ENCODE data around the gene EIF4B.

DNA sequence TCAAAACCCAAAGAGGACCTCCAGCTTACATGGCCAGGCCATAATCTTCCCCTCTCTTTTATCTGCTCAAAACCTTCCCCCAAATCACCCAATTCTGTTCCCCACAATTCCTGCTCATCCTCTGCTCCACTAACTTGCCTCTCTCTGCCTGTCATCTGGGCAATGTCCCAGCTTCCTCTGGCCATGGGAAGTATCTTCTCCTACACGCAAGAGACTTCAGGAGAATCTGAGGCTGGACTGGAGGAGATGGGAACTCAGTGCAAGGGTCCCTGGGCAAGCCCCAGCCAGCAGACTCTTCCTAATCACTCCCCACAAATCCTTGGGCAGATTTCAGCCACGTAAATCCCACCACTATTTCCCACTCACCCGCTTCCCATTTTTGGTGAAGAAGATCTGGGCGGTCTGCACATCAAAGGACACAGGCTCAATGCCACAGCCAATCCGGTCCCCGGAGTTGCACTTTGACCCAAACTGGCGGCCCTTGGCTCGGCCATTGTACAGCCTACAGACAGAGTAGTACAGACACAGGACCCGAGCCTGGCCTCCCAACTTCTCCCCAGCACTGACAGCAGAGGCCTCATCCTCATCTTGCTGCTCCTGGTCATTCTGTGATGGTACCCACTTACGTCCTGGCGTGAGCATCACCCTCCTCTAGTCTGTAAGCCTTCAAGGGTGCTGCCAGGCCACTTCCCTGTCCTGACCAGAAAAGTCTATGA lies 68.2 kb downstream of the EIF4B start:
- TF ChIP-seq, protein P1, sequence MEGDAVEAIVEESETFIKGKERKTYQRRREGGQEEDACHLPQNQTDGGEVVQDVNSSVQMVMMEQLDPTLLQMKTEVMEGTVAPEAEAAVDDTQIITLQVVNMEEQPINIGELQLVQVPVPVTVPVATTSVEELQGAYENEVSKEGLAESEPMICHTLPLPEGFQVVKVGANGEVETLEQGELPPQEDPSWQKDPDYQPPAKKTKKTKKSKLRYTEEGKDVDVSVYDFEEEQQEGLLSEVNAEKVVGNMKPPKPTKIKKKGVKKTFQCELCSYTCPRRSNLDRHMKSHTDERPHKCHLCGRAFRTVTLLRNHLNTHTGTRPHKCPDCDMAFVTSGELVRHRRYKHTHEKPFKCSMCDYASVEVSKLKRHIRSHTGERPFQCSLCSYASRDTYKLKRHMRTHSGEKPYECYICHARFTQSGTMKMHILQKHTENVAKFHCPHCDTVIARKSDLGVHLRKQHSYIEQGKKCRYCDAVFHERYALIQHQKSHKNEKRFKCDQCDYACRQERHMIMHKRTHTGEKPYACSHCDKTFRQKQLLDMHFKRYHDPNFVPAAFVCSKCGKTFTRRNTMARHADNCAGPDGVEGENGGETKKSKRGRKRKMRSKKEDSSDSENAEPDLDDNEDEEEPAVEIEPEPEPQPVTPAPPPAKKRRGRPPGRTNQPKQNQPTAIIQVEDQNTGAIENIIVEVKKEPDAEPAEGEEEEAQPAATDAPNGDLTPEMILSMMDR (IDR thresholded peaks at IDR 0.05) = no peak
- TF ChIP-seq EP300 (IDR thresholded peaks at IDR 0.05) = no peak
- TF ChIP-seq POLR2A (IDR thresholded peaks at IDR 0.05) = no peak

All from tibial nerve (tissue), 4 donors.